HEK293T (cell line): ENCODE measurements around the gene PXMP2.

Source experiments
- CTCF ChIA-PET: fragments of 350-600 bp; formaldehyde crosslinking; extraction: SDS; loops from one replicate; lab custom pipeline; 2021; ENCODE audit warnings: antibody characterized with exemption, inconsistent platforms; lab: Yijun Ruan, JAX
- POLR2A ChIA-PET: fragments of 350-600 bp; formaldehyde crosslinking; extraction: SDS; loops from one replicate; lab custom pipeline; 2020; ENCODE audit warnings: antibody characterized with exemption, inconsistent platforms; lab: Yijun Ruan, JAX
- DNase-seq: peaks from one replicate; pipeline ENCODE4 v3.0.0; 2012; ENCODE audit warnings: mixed read lengths; ENCODE audit errors: extremely low spot score
- ARNT ChIP-seq: fragments of 450-650 bp; IDR thresholded peaks from 2 replicates; pipeline ENCODE4 v1.6.1; 2017; ENCODE audit warnings: mild to moderate bottlenecking
- BHLHE40 ChIP-seq: fragments of 450-650 bp; IDR thresholded peaks from 2 replicates; pipeline ENCODE4 v1.6.1; 2016; ENCODE audit warnings: mild to moderate bottlenecking, moderate library complexity, borderline replicate concordance
- CTBP1 ChIP-seq: fragments of 450-650 bp; IDR thresholded peaks from 2 replicates; pipeline ENCODE4 v1.6.1; 2016; ENCODE audit warnings: borderline replicate concordance
- ELF4 ChIP-seq: fragments of 450-650 bp; IDR thresholded peaks from 2 replicates; pipeline ENCODE4 v1.6.1; 2017; ENCODE audit warnings: antibody characterized with exemption
- FOXA1 ChIP-seq: fragments of 450-650 bp; IDR thresholded peaks from 2 replicates; pipeline ENCODE4 v1.6.1; 2016; ENCODE audit warnings: mild to moderate bottlenecking
- FOXK2 ChIP-seq: fragments of 450-650 bp; IDR thresholded peaks from 2 replicates; pipeline ENCODE4 v1.6.1; 2016; ENCODE audit warnings: mild to moderate bottlenecking
- FOXM1 ChIP-seq: fragments of 450-650 bp; IDR thresholded peaks from 2 replicates; pipeline ENCODE4 v1.6.1; 2017; ENCODE audit warnings: mild to moderate bottlenecking, borderline replicate concordance
- HDGF ChIP-seq: fragments of 450-650 bp; IDR thresholded peaks from 2 replicates; pipeline ENCODE4 v1.6.1; 2017; ENCODE audit warnings: antibody characterized with exemption, borderline replicate concordance
- L3MBTL2 ChIP-seq: fragments of 450-650 bp; conservative IDR thresholded peaks from 2 replicates; pipeline ENCODE4 v1.6.1; 2016; ENCODE audit warnings: mild to moderate bottlenecking
- LEF1 ChIP-seq: fragments of 450-650 bp; IDR thresholded peaks from 2 replicates; pipeline ENCODE4 v1.6.1; 2017; ENCODE audit warnings: mild to moderate bottlenecking, borderline replicate concordance
- NFRKB ChIP-seq: fragments of 450-650 bp; IDR thresholded peaks from 2 replicates; pipeline ENCODE4 v1.6.1; 2016; ENCODE audit warnings: mild to moderate bottlenecking, moderate library complexity
- PKNOX1 ChIP-seq: fragments of 450-650 bp; IDR thresholded peaks from 2 replicates; pipeline ENCODE4 v1.6.1; 2016
- SP1 ChIP-seq: fragments of 450-650 bp; IDR thresholded peaks from 2 replicates; pipeline ENCODE4 v1.6.1; 2017
- SUZ12 ChIP-seq: fragments of 450-650 bp; IDR thresholded peaks from 2 replicates; pipeline ENCODE4 v1.6.1; 2016; ENCODE audit warnings: mild to moderate bottlenecking
- TARDBP ChIP-seq: fragments of 450-650 bp; IDR thresholded peaks from 2 replicates; pipeline ENCODE4 v1.6.1; 2016
- ZNF384 ChIP-seq: fragments of 450-650 bp; IDR thresholded peaks from 2 replicates; pipeline ENCODE4 v1.6.1; 2016

Gene PXMP2

GRCh38 chr12:132736378-132736777 lies 49.0 kb downstream of the PXMP2 start:
- ChIA-PET POLR2A (no interaction called here), CTCF (no interaction called here)
- no peak for DNase-seq
- TF ChIP-seq BHLHE40 (no peak), SUZ12 (no peak), CTBP1 (no peak), FOXA1 (no peak)

GRCh38 chr12:132736913-132737312 lies 49.5 kb downstream of the PXMP2 start:
- POLR2A ChIA-PET, result no interaction called here
- DNase-seq, result no peak
- CTCF ChIA-PET, result no interaction called here
- TF ChIP-seq FOXM1, result no peak
- no peak for TF ChIP-seq L3MBTL2
- no peak for TF ChIP-seq ZNF384
- TF ChIP-seq PKNOX1, result no peak
- no peak for TF ChIP-seq ARNT
- TF ChIP-seq ELF4, result no peak
- TF ChIP-seq CTBP1, result no peak
- TF ChIP-seq TARDBP, result no peak
- TF ChIP-seq FOXA1, result no peak
- no peak for TF ChIP-seq FOXK2
- TF ChIP-seq SP1, result no peak
- TF ChIP-seq BHLHE40, result no peak
- TF ChIP-seq SUZ12, result no peak
- TF ChIP-seq HDGF, result no peak
- TF ChIP-seq NFRKB, result no peak

GRCh38 chr12:132739600-132740312 lies 52.4 kb downstream of the PXMP2 start:
- CTCF ChIA-PET, result no interaction called here
- no peak for TF ChIP-seq PKNOX1
- TF ChIP-seq LEF1, result no peak
- TF ChIP-seq HDGF, result no peak
- TF ChIP-seq TARDBP, result no peak
- DNase-seq, result no peak
- POLR2A ChIA-PET, result no interaction called here

- DNase-seq, result no peak
- TF ChIP-seq HDGF, result no peak
- no peak for TF ChIP-seq NFRKB
- no peak for TF ChIP-seq BHLHE40
- TF ChIP-seq ZNF384, result no peak
- TF ChIP-seq SP1, result no peak
- no peak for TF ChIP-seq SUZ12
- TF ChIP-seq FOXA1, result no peak
- no peak for TF ChIP-seq LEF1
- no peak for TF ChIP-seq ELF4
- TF ChIP-seq FOXM1, result no peak
- TF ChIP-seq ARNT, result no peak
- ChIA-PET POLR2A (interaction anchor here (0.7 to 1.2 kb wide), 2 partner anchors 9 to 30 kb away, joined by 3 read pairs; partner anchors contain the start of gene PGAM5), CTCF (no interaction called here)
Observed at GRCh38 chr12:132740313-132740646, 52.9 kb downstream of the PXMP2 start.

GRCh38 chr12:132740652-132741051 lies 53.3 kb downstream of the PXMP2 start:
- DNase-seq, result no peak
- CTCF ChIA-PET, result no interaction called here
- TF ChIP-seq CTBP1, result no peak
- TF ChIP-seq SP1, result no peak
- no peak for TF ChIP-seq NFRKB
- TF ChIP-seq FOXK2, result no peak
- TF ChIP-seq PKNOX1, result no peak
- no peak for TF ChIP-seq TARDBP
- no peak for TF ChIP-seq ARNT
- no peak for TF ChIP-seq L3MBTL2
- no peak for TF ChIP-seq ELF4
- TF ChIP-seq ZNF384, result no peak
- TF ChIP-seq FOXA1, result no peak
- TF ChIP-seq SUZ12, result no peak
- TF ChIP-seq HDGF, result no peak
- POLR2A ChIA-PET, result interaction anchor here (0.7 to 1.2 kb wide), 2 partner anchors 10 to 31 kb away, joined by 3 read pairs; partner anchors contain the start of gene PGAM5

- TF ChIP-seq L3MBTL2, result no peak
- ChIA-PET CTCF (interaction anchor here (1.1 kb wide), 1 partner anchor 17 kb away, joined by 3 read pairs; no protein-coding TSS in a partner anchor), POLR2A (interaction anchor here (1.2 kb wide), 1 partner anchor 11 kb away, joined by 3 read pairs; no protein-coding TSS in a partner anchor)
- DNase-seq, result no peak
Observed at GRCh38 chr12:132741620-132742019, 54.2 kb downstream of the PXMP2 start.

GRCh38 chr12:132743831-132744230 lies 56.4 kb downstream of the PXMP2 start:
- no peak for TF ChIP-seq FOXM1
- no peak for TF ChIP-seq HDGF
- no peak for TF ChIP-seq SUZ12
- TF ChIP-seq ARNT, result no peak
- TF ChIP-seq FOXA1, result no peak
- TF ChIP-seq FOXK2, result no peak
- TF ChIP-seq TARDBP, result no peak
- no peak for TF ChIP-seq PKNOX1
- no peak for TF ChIP-seq NFRKB
- TF ChIP-seq ELF4, result no peak
- TF ChIP-seq SP1, result no peak
- no peak for TF ChIP-seq CTBP1
- no peak for TF ChIP-seq L3MBTL2
- TF ChIP-seq LEF1, result no peak
- no peak for TF ChIP-seq ZNF384
- no peak for TF ChIP-seq BHLHE40
- ChIA-PET POLR2A (no interaction called here), CTCF (interaction anchor here (0.6 kb wide), 1 partner anchor 69 kb away, joined by 3 read pairs; no protein-coding TSS in a partner anchor)
- no peak for DNase-seq
